Glutamatergic neuron (in vitro differentiated cells): ENCODE measurements around the gene RPTOR. TPM values are rescaled to one million over a fixed set of nuclear protein-coding genes. Genes with fewer than 3 reads are reported as not detected.

Experiments used
- DNase-seq: peaks from one replicate; pipeline ENCODE4 v3.0.0; 2022
- H3K27ac Mint-ChIP-seq: one replicate; pipeline ENCODE4 v1.8.0; 2020; ENCODE audit warnings: mild to moderate bottlenecking, mixed read lengths, inconsistent platforms; ENCODE audit not compliant: unreplicated experiment
- H3K27me3 Mint-ChIP-seq: one replicate; pipeline ENCODE4 v1.8.0; 2020; ENCODE audit warnings: mild to moderate bottlenecking, moderate library complexity, mixed read lengths, inconsistent platforms; ENCODE audit not compliant: unreplicated experiment
- H3K36me3 Mint-ChIP-seq: one replicate; pipeline ENCODE4 v1.8.0; 2020; ENCODE audit warnings: mild to moderate bottlenecking, mixed read lengths, inconsistent platforms; ENCODE audit not compliant: unreplicated experiment
- H3K4me1 Mint-ChIP-seq: one replicate; pipeline ENCODE4 v1.8.0; 2020; ENCODE audit warnings: mild to moderate bottlenecking, low read depth, mixed read lengths, inconsistent platforms; ENCODE audit not compliant: unreplicated experiment
- H3K4me3 Mint-ChIP-seq: one replicate; pipeline ENCODE4 v1.8.0; 2020; ENCODE audit warnings: mild to moderate bottlenecking, mixed read lengths, inconsistent platforms; ENCODE audit not compliant: unreplicated experiment
- H3K9me3 Mint-ChIP-seq: one replicate; pipeline ENCODE4 v1.8.0; 2020; ENCODE audit warnings: mild to moderate bottlenecking, moderate library complexity, mixed read lengths, inconsistent platforms; ENCODE audit not compliant: unreplicated experiment
- CTCF ChIP-seq: fragments of 200-600 bp; sonication (generic); IDR thresholded peaks from one replicate; pipeline ENCODE4 v1.5.0; 2021; ENCODE audit not compliant: partially characterized antibody, unreplicated experiment
- total RNA-seq: library from RNA; stranded (reverse); fragmentation: NEBNext Ultra II Directional; extraction: Animal tissue kit (Norgen Biotek cat#: 25700); gene quantifications from one replicate; pipeline ENCODE4 v1.2.1, GENCODE V29; 2021; ENCODE audit not compliant: unreplicated experiment

The RPTOR gene
- total RNA-seq, 1 donor from 2014 or later: 39.8 TPM

- H3K36me3 Mint-ChIP-seq: no peaks in the 10 kb centered on the region
Observed at GRCh38 chr17:80825471-80826345, 281.1 kb downstream of the RPTOR start.

GRCh38 chr17:80826346-80826954, 281.8 kb downstream of the RPTOR start:
- no peak overlapping the region for H3K27ac Mint-ChIP-seq
- no peak for TF ChIP-seq CTCF

More at GRCh38 chr17:80825471-80826345, 281.1 kb downstream of the RPTOR start:
- no peak for DNase-seq
- Mint-ChIP-seq H3K4me1 (peaks cover 5% of the 10 kb centered on the region), H3K27me3 (peaks cover 4% of the 10 kb centered on the region), H3K27ac (no peak overlapping the region), H3K9me3 (no peaks in the 10 kb centered on the region), H3K4me3 (no peak overlapping the region)
- no peak for TF ChIP-seq CTCF

GRCh38 chr17:80826955-80827645, 282.5 kb downstream of the RPTOR start:
- Mint-ChIP-seq H3K27ac (no peak overlapping the region), H3K27me3 (peaks cover 4% of the 10 kb centered on the region)

More at GRCh38 chr17:80826346-80826954, 281.8 kb downstream of the RPTOR start:
- Mint-ChIP-seq H3K36me3 (no peaks in the 10 kb centered on the region), H3K4me3 (no peak overlapping the region), H3K27me3 (peaks cover 4% of the 10 kb centered on the region), H3K9me3 (peaks cover 3% of the 10 kb centered on the region), H3K4me1 (peaks cover 4% of the 10 kb centered on the region)
- no peak for DNase-seq

GRCh38 chr17:80827646-80828643, 283.3 kb downstream of the RPTOR start:
- peaks cover 8% of the 10 kb centered on the region for H3K9me3 Mint-ChIP-seq
- no peaks in the 10 kb centered on the region for H3K36me3 Mint-ChIP-seq
- H3K27me3 Mint-ChIP-seq: peaks cover 6% of the 10 kb centered on the region
- H3K4me1 Mint-ChIP-seq: peaks cover 18% of the 10 kb centered on the region
- TF ChIP-seq CTCF: no peak
- no peak overlapping the region for H3K27ac Mint-ChIP-seq
- no peak overlapping the region for H3K4me3 Mint-ChIP-seq
- no peak for DNase-seq

More at GRCh38 chr17:80826955-80827645, 282.5 kb downstream of the RPTOR start:
- no peaks in the 10 kb centered on the region for H3K36me3 Mint-ChIP-seq
- peaks cover 10% of the 10 kb centered on the region for H3K4me1 Mint-ChIP-seq
- H3K4me3 Mint-ChIP-seq: no peak overlapping the region
- no peak for DNase-seq
- TF ChIP-seq CTCF: no peak
- peaks cover 6% of the 10 kb centered on the region for H3K9me3 Mint-ChIP-seq
